SU-DHL-6 (cell line): ENCODE data around the gene PYY.
"Not testable (repeated sequence)": the region's sequence is repeated elsewhere in the genome, so short reads cannot be mapped to it uniquely, and the experiment has no call there.

ENCODE experiments used
- CTCF ChIP-seq: fragments of 200-600 bp; sonication (generic); IDR thresholded peaks from one replicate; pipeline ENCODE4 v1.5.1; 2017; ENCODE audit warnings: antibody characterized with exemption, mild to moderate bottlenecking, low read length, moderate library complexity; ENCODE audit not compliant: insufficient read depth, poor library complexity, severe bottlenecking
- EZH2phosphoT487 ChIP-seq: fragments of 200-600 bp; sonication (generic), shearing (Covaris generic); conservative IDR thresholded peaks from 2 replicates; pipeline ENCODE4 v1.6.1; 2018; ENCODE audit warnings: mild to moderate bottlenecking, antibody characterized with exemption, low read length, moderate library complexity, mixed read lengths

DNA sequence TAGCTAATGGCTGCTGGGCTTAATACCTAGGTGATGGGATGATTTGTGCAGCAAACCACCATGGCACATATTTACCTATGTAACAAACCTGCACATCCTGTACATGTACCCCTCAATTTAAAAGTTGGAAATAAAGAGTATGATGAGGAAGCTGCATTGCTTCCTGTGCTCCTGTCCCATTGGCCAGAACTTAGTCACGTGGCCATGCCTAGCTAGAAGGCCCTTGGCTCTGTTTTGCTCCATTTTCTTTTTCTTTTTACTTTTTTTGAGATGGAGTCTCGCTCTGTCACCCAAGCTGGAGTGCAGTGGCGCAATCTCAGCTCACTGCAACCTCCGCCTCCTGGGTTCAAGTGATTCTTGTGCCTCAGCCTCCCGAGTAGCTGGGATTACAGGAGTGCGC lies 7.6 kb upstream of the PYY start:
- TF ChIP-seq EZH2phosphoT487, CTCF: not testable (repeated sequence)
